Neural progenitor cell (in vitro differentiated cells): Measurements from ENCODE around the gene PPP2R1B. TPM values are rescaled to one million over a fixed set of nuclear protein-coding genes. Genes with fewer than 3 reads are reported as not detected.

Experiments
- DNase-seq: peaks from one replicate; pipeline ENCODE4 v3.0.0-alpha.2; 2016; ENCODE audit warnings: low spot score
- H2AFZ ChIP-seq: fragments of 200-600 bp; sonication (generic); replicated peaks from 2 replicates; pipeline ENCODE4 v1.6.1; 2016; ENCODE audit warnings: antibody characterized with exemption
- H3F3A ChIP-seq: fragments of 200-600 bp; sonication (generic); 2 replicates; pipeline ENCODE4 v1.6.1; 2016; ENCODE audit warnings: antibody characterized with exemption, low read depth
- H3K27ac ChIP-seq: fragments of 200-600 bp; sonication (generic); 2 replicates; pipeline ENCODE4 v1.5.1; 2016; ENCODE audit warnings: mild to moderate bottlenecking
- H3K27me3 ChIP-seq: fragments of 200-600 bp; sonication (generic); 2 replicates; pipeline ENCODE4 v1.6.1; 2016; ENCODE audit warnings: mild to moderate bottlenecking, moderate library complexity
- H3K36me3 ChIP-seq: fragments of 200-600 bp; sonication (generic); 2 replicates; pipeline ENCODE4 v1.5.1; 2016
- H3K4me1 ChIP-seq: fragments of 200-600 bp; sonication (generic); 2 replicates; pipeline ENCODE4 v1.6.1; 2016; ENCODE audit warnings: mixed run types
- H3K4me2 ChIP-seq: fragments of 200-600 bp; sonication (generic); 2 replicates; pipeline ENCODE4 v1.6.1; 2016
- H3K4me3 ChIP-seq: fragments of 200-600 bp; sonication (generic); 2 replicates; pipeline ENCODE4 v1.5.1; 2016
- H3K79me2 ChIP-seq: fragments of 200-600 bp; sonication (generic); 2 replicates; pipeline ENCODE4 v1.6.1; 2016; ENCODE audit warnings: low read depth
- H3K9ac ChIP-seq: fragments of 200-600 bp; sonication (generic); 2 replicates; pipeline ENCODE4 v1.6.1; 2016
- H3K9me3 ChIP-seq: fragments of 200-600 bp; sonication (generic); 2 replicates; pipeline ENCODE4 v1.5.1; 2016; ENCODE audit warnings: low read depth
- H4K20me1 ChIP-seq: fragments of 200-600 bp; sonication (generic); 2 replicates; pipeline ENCODE4 v1.6.1; 2016; ENCODE audit warnings: low read depth
- H3K27ac Mint-ChIP-seq: 3 replicates; pipeline ENCODE4 v1.8.0; 2021; ENCODE audit warnings: mixed read lengths
- H3K27me3 Mint-ChIP-seq: 2 replicates; pipeline ENCODE4 v1.8.0; 2022; ENCODE audit warnings: low read depth, mild to moderate bottlenecking, inconsistent platforms, moderate library complexity, mixed read lengths; ENCODE audit not compliant: insufficient read depth
- H3K36me3 Mint-ChIP-seq: 3 replicates; pipeline ENCODE4 v1.8.0; 2021; ENCODE audit warnings: mixed read lengths
- H3K4me1 Mint-ChIP-seq: 3 replicates; pipeline ENCODE4 v1.8.0; 2021; ENCODE audit warnings: mixed read lengths
- H3K4me3 Mint-ChIP-seq: 3 replicates; pipeline ENCODE4 v1.8.0; 2021; ENCODE audit warnings: mild to moderate bottlenecking, moderate library complexity, mixed read lengths
- H3K9me3 Mint-ChIP-seq: 3 replicates; pipeline ENCODE4 v1.8.0; 2020; ENCODE audit warnings: mixed read lengths
- EZH2 ChIP-seq: fragments of 200-600 bp; sonication (generic); IDR thresholded peaks from 2 replicates; pipeline ENCODE4 v1.6.1; 2017; ENCODE audit warnings: antibody characterized with exemption, mild to moderate bottlenecking, moderate library complexity
- EZH2phosphoT487 ChIP-seq: fragments of 200-600 bp; sonication (generic); IDR thresholded peaks from 2 replicates; pipeline ENCODE4 v1.6.1; 2017; ENCODE audit warnings: antibody characterized with exemption
- total RNA-seq: library from RNA; depleted of rRNA; stranded (reverse); fragments of >200 nt; gene quantifications from 2 replicates; pipeline ENCODE4 v1.2.3, GENCODE V29; 2015; ENCODE audit warnings: low replicate concordance
- TF ChIP-seq, protein P1 (sequence below): fragments of 200-600 bp; sonication (generic); IDR thresholded peaks from 2 replicates; pipeline ENCODE4 v1.5.1; 2017; ENCODE audit warnings: antibody characterized with exemption, mild to moderate bottlenecking

PPP2R1B gene
- total RNA-seq, 1 donor from 2014 or later: 68.4 TPM

GRCh38 chr11:111722501-111722900, 43.7 kb downstream of the PPP2R1B start:
- Histone ChIP-seq H3K36me3 (peaks cover 3% of the 10 kb centered on the region), H3K27me3 (no peaks in the 10 kb centered on the region), H3K4me1 (peaks cover 13% of the 10 kb centered on the region), H3K9me3 (no peaks in the 10 kb centered on the region), H3K9ac (no peak overlapping the region), H3K4me2 (no peak overlapping the region), H3K4me3 (no peak overlapping the region), H3K79me2 (no peaks in the 10 kb centered on the region), H2AFZ (no peak overlapping the region), H3K27ac (no peak overlapping the region), H3F3A (peaks cover 5% of the 10 kb centered on the region), H4K20me1 (peaks cover 3% of the 10 kb centered on the region)
- Mint-ChIP-seq H3K4me3 (no peak overlapping the region), H3K27me3 (no peaks in the 10 kb centered on the region), H3K27ac (no peak overlapping the region), H3K4me1 (peaks cover 8% of the 10 kb centered on the region), H3K9me3 (no peaks in the 10 kb centered on the region), H3K36me3 (peaks cover 37% of the 10 kb centered on the region)
- no peak for DNase-seq
- TF ChIP-seq, protein P1, sequence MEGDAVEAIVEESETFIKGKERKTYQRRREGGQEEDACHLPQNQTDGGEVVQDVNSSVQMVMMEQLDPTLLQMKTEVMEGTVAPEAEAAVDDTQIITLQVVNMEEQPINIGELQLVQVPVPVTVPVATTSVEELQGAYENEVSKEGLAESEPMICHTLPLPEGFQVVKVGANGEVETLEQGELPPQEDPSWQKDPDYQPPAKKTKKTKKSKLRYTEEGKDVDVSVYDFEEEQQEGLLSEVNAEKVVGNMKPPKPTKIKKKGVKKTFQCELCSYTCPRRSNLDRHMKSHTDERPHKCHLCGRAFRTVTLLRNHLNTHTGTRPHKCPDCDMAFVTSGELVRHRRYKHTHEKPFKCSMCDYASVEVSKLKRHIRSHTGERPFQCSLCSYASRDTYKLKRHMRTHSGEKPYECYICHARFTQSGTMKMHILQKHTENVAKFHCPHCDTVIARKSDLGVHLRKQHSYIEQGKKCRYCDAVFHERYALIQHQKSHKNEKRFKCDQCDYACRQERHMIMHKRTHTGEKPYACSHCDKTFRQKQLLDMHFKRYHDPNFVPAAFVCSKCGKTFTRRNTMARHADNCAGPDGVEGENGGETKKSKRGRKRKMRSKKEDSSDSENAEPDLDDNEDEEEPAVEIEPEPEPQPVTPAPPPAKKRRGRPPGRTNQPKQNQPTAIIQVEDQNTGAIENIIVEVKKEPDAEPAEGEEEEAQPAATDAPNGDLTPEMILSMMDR: no peak
- TF ChIP-seq EZH2phosphoT487: no peak
- TF ChIP-seq EZH2: no peak

DNA sequence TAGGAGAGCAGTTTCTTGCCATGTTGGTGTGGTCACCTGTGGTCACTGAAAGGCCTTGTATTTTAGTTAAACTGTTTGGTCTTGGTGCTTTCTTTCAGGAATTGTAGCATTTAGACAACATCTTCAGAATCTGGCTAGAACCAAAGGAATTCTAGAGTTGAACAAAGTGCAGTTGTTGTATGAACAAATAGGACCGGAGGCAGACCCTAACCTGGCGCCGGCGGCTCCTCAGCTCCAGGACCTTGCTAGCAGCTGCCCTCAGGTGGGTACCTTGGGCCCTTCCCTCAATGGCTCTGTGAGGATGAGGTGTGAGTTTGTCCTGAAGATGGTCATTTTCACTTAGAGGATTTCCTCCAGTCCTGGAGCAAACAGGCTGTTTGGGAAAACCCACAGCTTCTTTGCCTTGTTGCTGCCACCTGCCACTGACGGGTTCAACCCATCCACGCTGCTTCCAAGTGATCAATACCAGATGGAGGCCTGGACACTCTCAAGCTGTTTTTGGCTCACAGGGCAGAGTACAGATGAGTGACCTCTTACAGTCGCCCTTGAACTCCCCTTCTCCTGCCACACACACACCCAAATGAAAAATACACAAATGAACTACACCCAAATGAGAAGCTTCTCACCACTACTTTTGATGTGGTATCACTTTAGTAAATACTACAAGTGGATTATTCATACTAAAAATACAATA, 45.2 kb downstream of the PPP2R1B start:
- TF ChIP-seq, protein P1: no peak
- TF ChIP-seq EZH2 (no peak), EZH2phosphoT487 (no peak)
- no peak overlapping the region for H3K4me3 ChIP-seq
- H3F3A ChIP-seq: peaks cover 5% of the 10 kb centered on the region
- H2AFZ ChIP-seq: no peak overlapping the region
- no peaks in the 10 kb centered on the region for H3K9me3 ChIP-seq
- H4K20me1 ChIP-seq: peaks cover 3% of the 10 kb centered on the region
- no peak overlapping the region for H3K27ac ChIP-seq
- peaks cover 44% of the 10 kb centered on the region for H3K36me3 Mint-ChIP-seq
- peaks cover 13% of the 10 kb centered on the region for H3K4me1 ChIP-seq
- H3K4me1 Mint-ChIP-seq: peaks cover 11% of the 10 kb centered on the region
- no peak overlapping the region for H3K9ac ChIP-seq
- no peaks in the 10 kb centered on the region for H3K27me3 ChIP-seq
- H3K9me3 Mint-ChIP-seq: no peaks in the 10 kb centered on the region
- H3K4me3 Mint-ChIP-seq: peak overlapping the region; percentile 15
- no peak for DNase-seq
- H3K27ac Mint-ChIP-seq: no peak overlapping the region
- H3K36me3 ChIP-seq: peaks cover 3% of the 10 kb centered on the region
- no peaks in the 10 kb centered on the region for H3K79me2 ChIP-seq
- no peaks in the 10 kb centered on the region for H3K27me3 Mint-ChIP-seq
- H3K4me2 ChIP-seq: no peak overlapping the region

GRCh38 chr11:111719379-111719778, 46.8 kb downstream of the PPP2R1B start:
- H3K4me3 Mint-ChIP-seq: no peak overlapping the region
- no peak for DNase-seq
- TF ChIP-seq EZH2 (no peak), EZH2phosphoT487 (no peak)
- TF ChIP-seq, protein P1: no peak
- no peaks in the 10 kb centered on the region for H3K36me3 ChIP-seq
- H3K4me1 Mint-ChIP-seq: peaks cover 11% of the 10 kb centered on the region
- H3K36me3 Mint-ChIP-seq: peaks cover 43% of the 10 kb centered on the region
- H3K27me3 ChIP-seq: no peaks in the 10 kb centered on the region
- peaks cover 5% of the 10 kb centered on the region for H3F3A ChIP-seq
- no peaks in the 10 kb centered on the region for H3K9me3 Mint-ChIP-seq
- no peak overlapping the region for H3K27ac ChIP-seq
- H3K27ac Mint-ChIP-seq: no peak overlapping the region
- no peaks in the 10 kb centered on the region for H4K20me1 ChIP-seq
- no peak overlapping the region for H3K9ac ChIP-seq
- H3K27me3 Mint-ChIP-seq: no peaks in the 10 kb centered on the region
- no peak overlapping the region for H3K4me3 ChIP-seq
- H3K4me1 ChIP-seq: peaks cover 16% of the 10 kb centered on the region
- no peak overlapping the region for H2AFZ ChIP-seq
- no peaks in the 10 kb centered on the region for H3K79me2 ChIP-seq
- no peak overlapping the region for H3K4me2 ChIP-seq
- no peaks in the 10 kb centered on the region for H3K9me3 ChIP-seq
